NCI-H1105 (cell line): ENCODE data around the gene VEGFA.

Experiments
- DNase-seq: peaks from one replicate; lab custom pipeline; 2025; lab: John Stamatoyannopoulos, UW

The VEGFA gene

GRCh38 chr6:43738877-43739641 is 31.0 kb upstream of the VEGFA start:
- no peak for DNase-seq

- DNase-seq, result no peak
These were observed 30.3 kb upstream of the VEGFA start for GRCh38 chr6:43739642-43740091.

GRCh38 chr6:43740321-43740960 is 29.6 kb upstream of the VEGFA start:
- no peak for DNase-seq

- DNase-seq, result no peak
These were observed 28.8 kb upstream of the VEGFA start for GRCh38 chr6:43740961-43741764.

GRCh38 chr6:43741829-43742228 is 28.2 kb upstream of the VEGFA start:
- no peak for DNase-seq

GRCh38 chr6:43742285-43742684 is 27.7 kb upstream of the VEGFA start:
- DNase-seq, result no peak

GRCh38 chr6:43742931-43743632 is 26.9 kb upstream of the VEGFA start:
- no peak for DNase-seq

- no peak for DNase-seq
These were observed 26.2 kb upstream of the VEGFA start for GRCh38 chr6:43743682-43744381.

GRCh38 chr6:43744491-43744890 is 25.5 kb upstream of the VEGFA start:
- DNase-seq, result no peak

GRCh38 chr6:43744931-43745727 is 24.9 kb upstream of the VEGFA start:
- no peak for DNase-seq

- DNase-seq, result no peak
These were observed 23.9 kb upstream of the VEGFA start for GRCh38 chr6:43746071-43746470.

GRCh38 chr6:43746613-43747102 is 23.4 kb upstream of the VEGFA start:
- no peak for DNase-seq

GRCh38 chr6:43747784-43748183 is 22.2 kb upstream of the VEGFA start:
- no peak for DNase-seq

- DNase-seq, result no peak
These were observed 21.2 kb upstream of the VEGFA start for GRCh38 chr6:43748765-43749164.

- DNase-seq, result no peak
These were observed 20.6 kb upstream of the VEGFA start for GRCh38 chr6:43749461-43749860.

- no peak for DNase-seq
These were observed 19.4 kb upstream of the VEGFA start for GRCh38 chr6:43750622-43751021.

GRCh38 chr6:43753570-43754183 is 16.3 kb upstream of the VEGFA start:
- DNase-seq, result no peak

GRCh38 chr6:43757966-43758616 is 11.9 kb upstream of the VEGFA start:
- DNase-seq, result no peak

- DNase-seq, result no peak
These were observed 11.4 kb upstream of the VEGFA start for GRCh38 chr6:43758617-43759050.
